Stomach (tissue), 9 donors: ENCODE results near the gene DNAJB4. TPM values are rescaled to one million over a fixed set of nuclear protein-coding genes. Genes with fewer than 3 reads are reported as not detected.

Experiments
- DNase-seq, 2 donors: peaks; one replicate each; pipeline versions ENCODE4 v3.0.0 to v3.0.0-alpha.2; 2013 to 2019
- H3K27ac ChIP-seq, 5 donors: fragments of 200-600 bp in 4 of 5; sonication (generic) in 4 of 5; one replicate each; pipeline ENCODE4 v1.5.1; 2013 to 2019; ENCODE audit warnings: mild to moderate bottlenecking in 1 of 5, moderate library complexity in 1 of 5
- H3K27me3 ChIP-seq, 3 donors: fragments of 200-600 bp; sonication (generic); one replicate each; pipeline ENCODE4 v1.5.1; 2017 to 2019; ENCODE audit warnings: mixed run types in 1 of 3
- H3K36me3 ChIP-seq, 4 donors: fragments of 200-600 bp; sonication (generic); 1 replicate in 3 of 4; 2 replicates in 1 of 4; pipeline ENCODE4 v1.5.1; 2016 to 2019
- H3K4me1 ChIP-seq, 4 donors: fragments of 200-600 bp; sonication (generic); one replicate each; pipeline ENCODE4 v1.5.1; 2016 to 2019
- H3K4me3 ChIP-seq, 4 donors: fragments of 200-600 bp; sonication (generic) in 3 of 4; one replicate each; pipeline ENCODE4 v1.5.1; 2016 to 2019; ENCODE audit warnings: mild to moderate bottlenecking in 1 of 4
- H3K9me3 ChIP-seq, 4 donors: fragments of 200-600 bp; sonication (generic); one replicate each; pipeline ENCODE4 v1.5.1; 2016 to 2019
- EP300 ChIP-seq: sonication (generic); formaldehyde crosslinking; IDR thresholded peaks from one replicate; pipeline ENCODE4 v1.6.1; 2017; ENCODE audit warnings: antibody characterized with exemption
- POLR2A ChIP-seq, 4 donors: fragments of 450-650 bp; IDR thresholded peaks; one replicate each; pipeline ENCODE4 v1.6.1; 2016; ENCODE audit warnings: antibody characterized with exemption in 4 of 4, control low read depth in 2 of 4, mild to moderate bottlenecking in 1 of 4, moderate library complexity in 1 of 4
- POLR2AphosphoS5 ChIP-seq, 3 donors: sonication (generic); formaldehyde crosslinking; IDR thresholded peaks; one replicate each; pipeline ENCODE4 v1.6.1; 2016; ENCODE audit warnings: antibody characterized with exemption in 3 of 3
- WGBS, 5 donors: extraction: QIAGEN DNeasy Blood & Tissue Kit in 3 of 5; methylation state at CpG; one replicate each; pipeline versions ENCODE4 v1.1.5 to v1.1.7; 2013 to 2018; 5-methylcytosine and 5-hydroxymethylcytosine counted together
- intact Hi-C: fragments of 100-400 bp; cut with DNase I; formaldehyde crosslinking; loops from one replicate; pipeline ENCODE4 v1.15.1; 2023; ENCODE audit warnings: low total_unique reads
- polyA plus RNA-seq, 3 donors: library from polyadenylated mRNA; stranded (reverse); fragments of 200-250 nt; gene quantifications; one replicate each; pipeline ENCODE4 v1.2.3, GENCODE V29; 2013
- total RNA-seq, 5 donors: library from RNA; depleted of rRNA; stranded (reverse); fragments of >200 nt; gene quantifications; one replicate each; pipeline versions ENCODE4 v1.1.0 to v1.2.3, GENCODE V29; 2014 to 2016
- TF ChIP-seq, protein P1 (sequence below), 7 experiments: fragments of 450-650 bp in 4 of 7; fragments of 200-600 bp in 3 of 7; sonication (generic) in 3 of 7; IDR thresholded peaks; one replicate each; pipeline ENCODE4 v1.5.1; 2016 to 2019; ENCODE audit warnings: antibody characterized with exemption in 7 of 7, control low read depth in 2 of 7, mild to moderate bottlenecking in 1 of 7
- donor health status: healthy with polysubstance abuse.
- donor health status: Bipolar disorder and iron deficiency.
- donor health status: healthy.

DNAJB4 gene
- total and polyA plus RNA-seq, 8 donors = 7.2 to 65.7 (median 14.3) TPM

DNA sequence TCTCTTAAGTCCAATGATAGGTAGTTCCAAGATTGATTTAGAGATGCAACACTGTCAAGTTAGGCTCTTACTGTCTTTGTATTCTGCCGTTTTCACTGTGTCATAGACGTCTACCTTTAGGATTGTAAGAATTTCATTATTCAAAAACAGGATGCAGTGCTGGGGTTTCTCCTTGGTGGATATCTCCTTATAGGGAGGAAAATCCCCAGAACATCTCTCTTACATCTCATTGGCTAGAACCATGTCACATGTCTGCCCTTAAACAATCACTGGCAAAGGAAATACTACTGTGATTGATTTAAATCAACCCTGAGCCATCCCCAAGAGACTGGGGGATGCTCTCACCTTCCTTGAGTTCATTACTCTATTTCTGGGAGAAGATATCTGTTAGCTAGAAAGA lies 15.0 kb upstream of the DNAJB4 start:
- TF ChIP-seq EP300 = no peak
- no peak for TF ChIP-seq POLR2A (IDR thresholded peaks at IDR 0.05)
- TF ChIP-seq POLR2AphosphoS5 (IDR thresholded peaks at IDR 0.05) = no peak
- TF ChIP-seq, protein P1, sequence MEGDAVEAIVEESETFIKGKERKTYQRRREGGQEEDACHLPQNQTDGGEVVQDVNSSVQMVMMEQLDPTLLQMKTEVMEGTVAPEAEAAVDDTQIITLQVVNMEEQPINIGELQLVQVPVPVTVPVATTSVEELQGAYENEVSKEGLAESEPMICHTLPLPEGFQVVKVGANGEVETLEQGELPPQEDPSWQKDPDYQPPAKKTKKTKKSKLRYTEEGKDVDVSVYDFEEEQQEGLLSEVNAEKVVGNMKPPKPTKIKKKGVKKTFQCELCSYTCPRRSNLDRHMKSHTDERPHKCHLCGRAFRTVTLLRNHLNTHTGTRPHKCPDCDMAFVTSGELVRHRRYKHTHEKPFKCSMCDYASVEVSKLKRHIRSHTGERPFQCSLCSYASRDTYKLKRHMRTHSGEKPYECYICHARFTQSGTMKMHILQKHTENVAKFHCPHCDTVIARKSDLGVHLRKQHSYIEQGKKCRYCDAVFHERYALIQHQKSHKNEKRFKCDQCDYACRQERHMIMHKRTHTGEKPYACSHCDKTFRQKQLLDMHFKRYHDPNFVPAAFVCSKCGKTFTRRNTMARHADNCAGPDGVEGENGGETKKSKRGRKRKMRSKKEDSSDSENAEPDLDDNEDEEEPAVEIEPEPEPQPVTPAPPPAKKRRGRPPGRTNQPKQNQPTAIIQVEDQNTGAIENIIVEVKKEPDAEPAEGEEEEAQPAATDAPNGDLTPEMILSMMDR (IDR thresholded peaks at IDR 0.05) = no peak
- no peak for DNase-seq
- H3K4me3 ChIP-seq = no peak overlapping the region
- 89 to 96% (median 95%) methylated on average over 2 of the region's 2 CpGs for WGBS, 5 donors
- peaks cover 0 to 11% (median 6%) of the 10 kb centered on the region in 4 donors for H3K36me3 ChIP-seq
- no peak overlapping the region for H3K27ac ChIP-seq
- peaks cover 0 to 16% (median 0%) of the 10 kb centered on the region in 4 donors for H3K4me1 ChIP-seq
- intact Hi-C loops = no loop called here
- no peaks in the 10 kb centered on the region for H3K27me3 ChIP-seq
- H3K9me3 ChIP-seq = no peaks in the 10 kb centered on the region

GRCh38 chr1:77990629-77991204 lies 14.0 kb upstream of the DNAJB4 start:
- 75 to 94% (median 85%) methylated on average over 3 of the region's 3 CpGs for whole genome bisulfite sequencing, 5 donors
- H3K36me3 ChIP-seq = peaks cover 0 to 16% (median 9%) of the 10 kb centered on the region in 4 donors
- H3K4me3 ChIP-seq = no peak overlapping the region
- H3K9me3 ChIP-seq = no peaks in the 10 kb centered on the region
- H3K27ac ChIP-seq = no peak overlapping the region
- intact Hi-C loops = no loop called here
- H3K4me1 ChIP-seq = peaks cover 0 to 6% (median 0%) of the 10 kb centered on the region in 4 donors
- no peak for TF ChIP-seq POLR2A (IDR thresholded peaks at IDR 0.05)
- TF ChIP-seq POLR2AphosphoS5 (IDR thresholded peaks at IDR 0.05) = no peak
- TF ChIP-seq, protein P1 (IDR thresholded peaks at IDR 0.05) = no peak
- no peak for TF ChIP-seq EP300
- no peak for DNase-seq
- no peaks in the 10 kb centered on the region for H3K27me3 ChIP-seq

DNA sequence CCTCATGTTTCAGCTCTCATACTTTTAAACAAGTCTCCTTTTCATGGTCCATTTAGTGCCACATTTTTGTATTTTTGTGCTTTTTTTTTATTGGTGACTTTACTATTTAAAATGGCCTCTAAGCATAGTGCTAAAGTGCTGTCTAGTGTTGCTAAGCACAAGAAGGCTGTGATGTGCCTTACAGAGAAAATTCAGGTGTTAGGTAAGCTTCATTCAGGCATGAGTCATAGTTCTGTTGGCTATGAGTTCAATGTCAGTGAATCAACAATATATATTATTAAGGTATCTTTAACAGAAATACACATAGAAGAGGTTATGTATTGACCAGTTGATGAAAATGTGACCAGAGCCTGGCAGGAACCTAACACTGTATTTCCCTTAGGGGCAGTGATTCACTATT lies 13.1 kb upstream of the DNAJB4 start:
- no peaks in the 10 kb centered on the region for H3K4me1 ChIP-seq
- TF ChIP-seq, protein P1 (IDR thresholded peaks at IDR 0.05) = no peak
- TF ChIP-seq POLR2AphosphoS5 (IDR thresholded peaks at IDR 0.05) (no peak), EP300 (no peak), POLR2A (IDR thresholded peaks at IDR 0.05) (no peak)
- intact Hi-C loops = no loop called here
- no peak for DNase-seq
- H3K36me3 ChIP-seq = peaks cover 0 to 20% (median 11%) of the 10 kb centered on the region in 4 donors
- no peak overlapping the region for H3K27ac ChIP-seq
- H3K9me3 ChIP-seq = no peaks in the 10 kb centered on the region
- no peaks in the 10 kb centered on the region for H3K27me3 ChIP-seq
- no peak overlapping the region for H3K4me3 ChIP-seq

GRCh38 chr1:77994117-77994705 lies 10.5 kb upstream of the DNAJB4 start:
- H3K9me3 ChIP-seq = no peaks in the 10 kb centered on the region
- no peak for DNase-seq
- intact Hi-C loops = no loop called here
- WGBS, 5 donors = 86 to 92% (median 91%) methylated on average over 3 of the region's 3 CpGs
- H3K36me3 ChIP-seq = peaks cover 0 to 20% (median 11%) of the 10 kb centered on the region in 4 donors
- H3K4me3 ChIP-seq = no peak overlapping the region
- TF ChIP-seq POLR2AphosphoS5 (IDR thresholded peaks at IDR 0.05) = no peak
- TF ChIP-seq, protein P1 (IDR thresholded peaks at IDR 0.05) = no peak
- TF ChIP-seq POLR2A (IDR thresholded peaks at IDR 0.05) = no peak
- TF ChIP-seq EP300 = no peak
- no peaks in the 10 kb centered on the region for H3K4me1 ChIP-seq
- H3K27ac ChIP-seq = no peak overlapping the region
- H3K27me3 ChIP-seq = no peaks in the 10 kb centered on the region
